SIG-M5 (cell line): Measurements from ENCODE around the gene ILK.

Experiments
- DNase-seq: peaks from one replicate; lab custom pipeline; 2025; lab: John Stamatoyannopoulos, UW

The ILK gene

DNA sequence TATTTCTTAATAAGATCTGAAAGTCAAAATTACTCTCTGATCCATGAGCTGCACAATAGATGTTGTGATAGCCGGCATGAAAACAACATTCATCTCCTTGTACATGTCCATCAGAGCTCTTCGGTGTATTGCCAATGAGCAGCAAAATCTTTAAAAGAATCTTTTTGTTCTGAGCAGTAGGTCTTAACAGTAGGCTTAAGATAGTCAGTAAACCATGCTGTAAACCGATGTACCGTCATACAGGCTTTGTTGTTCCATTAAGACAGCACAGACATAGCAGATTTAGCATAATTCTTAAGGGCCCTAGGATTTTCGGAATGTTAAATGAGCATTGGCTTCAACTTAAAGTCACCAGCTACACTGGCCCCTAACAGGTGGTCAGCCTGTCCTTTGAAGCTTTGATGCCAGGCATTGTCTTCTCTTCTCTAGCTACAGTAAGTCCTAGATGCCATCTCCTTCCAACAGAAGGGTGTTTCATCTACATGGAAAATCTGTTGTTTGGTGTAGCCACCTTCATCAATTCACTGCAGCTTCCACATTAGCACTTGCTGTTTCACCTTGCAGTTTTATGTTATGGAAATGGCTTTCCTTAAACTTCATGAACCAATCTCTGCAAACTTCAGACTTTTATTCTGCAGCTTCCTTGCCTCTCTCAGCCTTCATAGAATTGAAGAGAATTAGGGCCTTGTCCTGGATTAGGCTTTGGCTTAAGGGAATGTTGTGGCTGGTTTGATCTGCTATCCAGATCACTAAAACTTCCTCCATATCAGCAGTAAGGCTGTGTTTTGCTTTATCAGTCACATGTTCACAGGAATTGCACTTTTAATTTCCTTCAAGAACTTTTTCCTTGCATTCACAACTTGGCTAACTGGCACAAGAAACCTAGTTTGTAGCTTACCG, 28.5 kb upstream of the ILK start:
- DNase-seq = no peak

DNA sequence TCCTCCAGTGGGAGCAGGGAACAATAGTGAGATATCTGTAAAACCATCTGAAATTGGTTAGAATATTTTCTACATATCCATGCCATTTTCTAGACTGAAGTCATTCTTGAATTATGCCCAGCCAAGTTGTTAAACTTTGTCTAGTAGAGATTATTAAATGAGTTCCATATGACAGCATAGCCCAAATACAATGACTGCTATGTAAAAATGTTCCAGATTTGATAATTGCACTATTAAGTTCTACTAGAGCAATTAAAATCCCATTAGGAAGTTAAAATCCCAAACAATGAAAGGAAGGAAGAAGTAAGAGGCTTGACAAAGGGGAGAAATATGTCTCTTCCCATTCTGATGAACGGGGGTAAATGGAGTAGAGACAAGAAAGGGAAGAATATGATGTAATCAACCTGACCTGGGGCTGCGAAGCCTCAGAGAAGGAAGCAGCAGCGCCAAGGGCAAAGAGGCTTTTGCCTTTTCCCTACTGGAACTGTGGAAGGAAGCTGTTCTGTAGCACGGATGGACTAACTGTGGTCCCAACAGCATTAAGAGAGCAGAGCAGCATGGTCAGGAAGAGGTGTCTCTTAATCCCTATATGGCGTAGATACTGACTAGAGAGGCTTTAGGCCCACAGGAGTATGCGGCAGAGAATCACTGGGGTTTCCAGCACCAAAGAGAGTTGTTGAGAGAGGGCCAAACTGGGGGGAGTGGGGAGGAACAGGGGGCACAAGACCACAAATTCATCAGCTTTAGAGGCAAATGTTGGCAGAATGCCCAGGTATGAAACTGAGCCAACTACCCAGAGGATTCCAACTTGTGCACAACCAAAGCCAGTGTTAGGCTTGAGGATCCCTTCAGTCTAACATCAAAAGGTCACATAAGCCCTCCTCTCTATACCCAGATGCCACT, 26.9 kb upstream of the ILK start:
- DNase-seq = no peak

DNA sequence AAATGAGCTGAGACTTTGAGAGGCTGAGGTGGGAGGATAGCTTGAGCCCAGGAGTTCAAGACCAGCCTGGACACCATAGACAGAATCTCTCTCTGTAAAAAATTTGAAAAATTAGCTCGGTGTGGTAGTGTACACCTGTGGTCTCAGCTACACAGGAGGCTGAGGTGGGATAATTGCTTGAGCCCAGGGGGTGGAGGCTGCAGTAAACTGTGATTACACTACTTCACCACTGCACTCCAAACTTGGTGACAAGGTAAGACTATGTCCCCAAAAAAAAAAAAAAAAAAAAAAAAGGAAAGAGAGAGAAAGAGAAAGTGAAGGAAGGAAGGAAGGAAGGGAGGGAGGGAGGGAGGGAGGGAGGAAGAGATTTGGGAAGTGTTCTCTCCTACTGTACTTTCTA, 25.4 kb upstream of the ILK start:
- no peak for DNase-seq

DNA sequence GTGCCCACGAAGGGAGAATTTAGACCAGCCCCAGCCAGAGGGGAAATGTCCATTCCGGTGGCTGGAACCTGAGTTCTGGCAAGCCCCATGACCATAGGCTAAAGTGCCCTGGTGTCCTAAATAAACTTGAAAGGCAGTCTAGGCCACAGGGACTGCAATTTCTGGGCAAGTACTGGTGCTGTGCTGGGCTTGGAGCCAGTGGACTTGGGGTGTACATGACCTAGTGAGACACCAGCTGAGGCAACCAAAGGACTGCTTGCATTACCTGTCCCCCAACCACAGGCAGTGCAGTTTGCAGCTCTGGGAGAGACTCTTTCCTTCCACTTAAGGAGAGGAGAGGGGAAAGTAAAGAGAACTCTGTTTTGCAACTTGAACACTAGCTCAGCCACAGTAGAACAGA, 23.9 kb upstream of the ILK start:
- DNase-seq = no peak

DNA sequence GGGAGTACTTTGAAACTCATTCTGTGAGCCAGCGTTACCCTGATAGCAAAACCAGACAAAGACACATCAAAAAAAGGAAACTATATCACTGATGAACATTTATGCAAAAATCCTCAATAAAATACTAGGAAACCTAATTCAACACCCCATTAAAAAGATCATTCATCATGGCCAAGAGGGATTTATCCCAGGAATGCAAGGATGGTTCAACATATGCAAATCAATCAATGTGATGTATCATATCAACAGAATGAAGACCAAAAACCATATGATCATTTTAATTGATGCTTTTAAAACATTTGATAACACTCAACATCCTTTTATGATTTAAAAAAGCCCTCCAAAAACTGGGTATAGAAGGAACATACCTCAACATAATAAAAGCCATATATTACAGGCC, 20.0 kb upstream of the ILK start:
- DNase-seq = no peak

DNA sequence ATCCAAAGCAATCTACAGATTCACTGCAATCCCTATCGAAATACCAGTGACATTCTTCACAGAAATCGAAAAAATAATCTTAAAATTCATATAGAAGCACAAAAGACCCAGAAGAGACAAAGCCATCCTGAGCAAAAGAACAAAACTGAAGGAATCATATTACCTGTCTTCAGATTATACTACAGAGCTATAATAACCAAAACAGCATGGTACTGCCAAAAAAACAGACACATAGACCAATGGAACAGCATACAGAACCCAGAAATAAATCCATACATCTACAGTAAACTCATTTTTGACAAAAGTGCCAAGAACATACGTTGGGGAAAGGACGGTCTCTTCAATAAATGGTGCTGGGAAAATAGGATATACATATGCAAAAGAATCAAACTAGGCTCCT, 19.0 kb upstream of the ILK start:
- DNase-seq = no peak

DNA sequence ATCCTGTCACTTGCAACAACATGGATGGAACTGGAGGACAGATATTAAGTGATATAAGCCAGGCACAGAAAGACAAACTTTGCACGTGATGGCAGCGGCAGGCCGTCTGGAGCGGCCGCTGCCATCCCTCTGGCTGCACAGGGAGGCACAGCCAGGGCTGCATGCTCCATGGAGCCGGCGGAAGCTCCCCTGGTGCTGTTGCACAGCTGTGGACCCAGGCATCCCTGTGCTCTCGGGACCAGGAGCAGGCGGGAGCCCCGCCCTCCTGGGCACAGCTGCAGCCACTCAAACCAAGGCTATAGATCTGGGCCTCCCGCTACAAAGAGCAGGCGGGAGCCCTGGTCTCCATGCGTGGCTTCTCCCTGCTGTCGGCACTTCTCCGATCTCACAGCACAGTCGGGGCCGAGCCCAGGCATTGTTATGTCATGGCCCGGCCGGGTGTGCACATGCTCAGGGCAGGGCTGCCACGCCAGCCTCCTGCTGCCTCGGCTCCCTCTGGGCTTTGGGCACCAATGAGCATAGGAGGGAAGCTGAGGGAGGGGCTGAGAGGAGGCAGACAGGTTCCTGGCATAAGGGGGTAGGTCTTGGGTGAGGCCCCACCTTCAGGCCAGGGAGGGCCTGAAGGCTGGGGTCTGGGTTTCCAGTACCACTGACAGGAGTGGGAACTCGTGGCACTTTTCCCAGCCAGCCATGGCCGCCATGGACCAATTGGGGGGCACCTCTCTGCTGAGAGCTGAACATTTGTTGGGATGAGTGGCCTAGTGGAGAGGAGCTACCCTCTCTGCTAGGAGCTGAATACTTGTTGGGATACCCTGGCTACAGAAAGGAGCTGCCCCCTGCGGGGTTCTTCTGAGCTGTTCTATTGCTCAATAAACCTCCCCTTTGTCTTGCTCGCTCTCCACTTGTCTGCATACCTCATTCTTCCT, 16.9 kb upstream of the ILK start:
- no peak for DNase-seq

DNA sequence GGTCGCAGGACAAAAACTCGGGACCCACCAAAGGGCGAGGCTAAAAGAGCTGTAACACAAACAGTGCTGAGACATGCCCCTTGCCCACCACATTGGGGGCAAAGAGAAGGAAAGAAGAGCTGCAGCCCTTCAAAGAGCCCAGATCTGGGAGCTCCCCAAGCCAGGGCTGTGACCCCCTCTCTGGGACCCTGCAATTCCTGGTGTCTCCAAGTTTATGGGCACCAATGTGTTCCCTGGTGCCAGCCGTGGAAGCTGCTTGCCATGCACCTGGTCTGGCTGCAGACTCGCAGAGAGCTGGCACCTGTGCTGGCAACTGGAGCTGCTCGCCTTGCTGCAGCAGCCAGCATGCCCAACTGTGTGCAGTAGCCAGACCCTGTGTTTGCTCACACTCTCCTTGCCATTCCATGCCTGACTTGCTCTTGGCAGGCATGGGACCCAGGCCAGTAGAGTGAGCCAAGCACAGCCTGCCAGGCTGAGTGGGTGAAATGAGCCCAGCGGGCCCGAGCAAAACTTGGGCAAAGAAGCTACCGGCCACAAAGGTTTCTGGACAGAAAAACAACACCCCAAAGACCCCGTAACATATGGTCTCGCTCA, 16.1 kb upstream of the ILK start:
- DNase-seq = no peak

DNA sequence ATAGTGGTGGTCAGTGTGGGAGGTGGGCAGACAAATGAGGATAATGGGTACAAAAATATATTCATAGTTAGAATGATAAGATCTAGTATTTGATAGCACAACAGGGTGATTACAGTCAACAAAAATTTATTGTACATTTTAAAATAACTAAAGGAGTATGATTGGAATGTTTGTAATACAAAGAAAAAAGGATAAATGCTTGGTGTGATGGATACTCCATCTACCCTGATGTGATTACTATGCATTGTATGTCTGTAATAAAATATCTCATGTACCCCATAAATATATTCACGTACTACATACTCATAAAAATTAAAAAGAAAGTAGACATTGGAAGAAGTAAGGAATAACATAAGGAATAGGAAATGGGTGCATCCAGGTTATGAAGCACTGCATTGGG, 15.6 kb upstream of the ILK start:
- DNase-seq = no peak

DNA sequence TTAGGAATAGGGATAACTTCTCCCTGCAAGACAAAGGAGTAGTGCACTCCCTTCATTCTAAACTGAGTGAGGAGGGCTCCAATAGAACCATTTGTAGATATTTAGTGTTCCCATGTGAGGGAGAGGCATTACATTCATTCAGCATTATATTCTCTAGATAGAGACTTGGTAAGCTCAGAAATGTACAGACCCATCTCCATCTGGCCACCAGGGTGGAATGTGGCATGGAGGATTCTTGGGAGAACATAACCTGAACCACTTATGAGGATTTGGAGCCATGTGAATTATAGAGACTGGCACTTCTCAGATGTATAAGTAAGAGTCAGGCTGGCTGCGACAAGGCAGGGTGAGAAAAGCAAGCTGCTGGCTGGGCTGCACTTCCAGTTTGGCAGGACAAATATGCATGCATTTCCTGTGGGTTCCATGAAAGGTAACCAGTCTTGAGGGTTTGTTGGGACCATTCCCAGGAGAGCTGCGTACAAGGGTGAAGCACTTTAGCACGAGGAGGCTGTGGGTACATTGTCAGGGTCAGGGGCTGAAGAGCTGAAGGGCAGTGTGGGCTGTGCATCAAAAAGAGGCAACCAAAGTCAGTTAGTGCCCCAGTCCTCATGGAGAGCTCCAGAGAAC, 9.3 kb upstream of the ILK start:
- no peak for DNase-seq

DNA sequence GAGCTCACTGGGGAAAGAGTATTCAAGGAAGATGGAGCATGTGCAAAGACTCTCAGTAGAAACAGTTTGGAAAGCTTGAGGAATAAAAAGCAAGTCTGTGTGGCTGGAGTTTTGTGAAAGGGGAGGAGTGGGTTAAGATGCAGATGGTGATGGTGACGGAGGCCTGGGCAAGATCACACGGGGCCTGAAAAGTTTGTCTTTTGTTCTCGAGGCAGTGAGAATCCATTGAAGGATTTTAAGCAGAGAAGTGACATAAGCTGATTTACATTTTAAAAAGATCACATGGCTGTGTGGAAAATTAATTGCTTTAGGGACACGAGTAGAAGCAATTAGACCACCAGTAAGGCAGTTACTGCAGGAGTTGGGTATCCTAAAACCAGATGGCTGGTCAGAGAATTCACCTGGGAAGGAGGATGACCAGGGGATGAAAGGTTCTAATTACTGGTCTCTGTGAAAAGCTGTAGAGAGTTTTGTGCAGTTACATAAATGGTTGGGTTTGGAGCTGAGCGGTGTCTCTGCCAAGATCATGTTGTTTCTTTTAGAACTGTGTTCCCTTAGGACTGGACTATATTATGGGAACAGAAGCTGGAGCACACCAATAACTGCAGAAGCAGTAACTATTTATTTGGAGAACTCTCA, 7.2 kb upstream of the ILK start:
- DNase-seq = no peak

DNA sequence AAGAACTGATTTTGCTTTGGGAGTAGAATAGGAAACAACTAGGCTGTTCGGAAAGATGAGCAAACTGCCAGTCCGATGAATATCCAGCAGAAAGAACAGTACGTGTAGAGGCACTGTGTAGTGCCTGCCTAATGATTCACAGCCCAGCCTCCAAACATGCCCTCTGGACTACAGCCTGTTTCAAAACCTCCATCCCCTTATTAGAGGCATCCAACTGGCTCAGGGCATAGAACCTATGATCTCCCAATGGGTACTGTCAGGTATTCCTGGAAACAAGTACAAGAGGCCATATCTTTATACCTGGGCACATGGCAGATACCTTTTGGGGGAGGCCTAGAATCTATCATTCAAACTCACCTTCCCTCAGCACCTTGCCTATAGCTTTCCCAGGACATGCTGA, 5.0 kb upstream of the ILK start:
- DNase-seq = no peak

DNA sequence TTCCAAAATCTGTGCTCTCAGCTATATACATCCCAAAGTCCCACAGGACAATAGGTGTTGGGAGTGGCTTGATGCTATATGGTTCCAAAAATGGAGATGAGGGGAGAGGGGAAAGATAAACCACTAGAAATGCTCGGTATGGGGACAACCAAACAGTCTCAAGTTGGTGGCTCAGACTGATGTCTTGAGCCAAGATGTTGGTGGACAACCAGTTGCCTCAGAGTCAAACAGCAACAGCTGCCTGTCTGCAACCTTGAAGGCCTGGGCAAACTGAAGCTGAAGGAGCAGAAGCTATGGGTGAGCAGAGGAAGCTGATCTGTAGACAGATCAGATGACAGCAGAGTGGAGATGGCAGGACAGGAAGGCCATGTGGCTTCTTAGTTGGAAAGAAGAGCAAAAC, 4.1 kb upstream of the ILK start:
- DNase-seq = no peak

DNA sequence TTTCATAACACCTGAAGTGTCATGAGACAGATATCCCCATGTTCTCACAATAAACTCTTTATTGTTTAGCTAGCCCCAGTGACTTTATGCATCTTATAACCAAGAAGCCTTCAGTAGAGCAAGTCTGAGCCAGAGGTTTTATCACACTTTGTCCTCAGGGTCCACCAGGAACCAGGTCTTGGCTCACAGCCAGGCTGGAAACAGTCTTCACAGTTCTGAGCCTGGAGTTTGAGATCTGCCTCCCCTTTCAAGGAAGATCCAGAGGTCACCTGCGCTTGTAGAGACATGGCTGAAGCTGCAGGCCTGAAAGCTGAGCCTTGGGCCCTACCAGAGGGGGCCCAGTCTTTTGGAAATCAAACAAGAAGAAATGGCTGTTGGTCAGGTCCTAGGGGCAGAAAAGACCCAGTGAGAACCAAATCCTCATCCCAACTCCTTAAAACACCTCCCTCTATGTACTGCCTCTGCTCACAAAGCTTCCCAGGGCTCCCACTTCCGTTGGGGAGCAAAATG, 3.6 kb upstream of the ILK start:
- no peak for DNase-seq

DNA sequence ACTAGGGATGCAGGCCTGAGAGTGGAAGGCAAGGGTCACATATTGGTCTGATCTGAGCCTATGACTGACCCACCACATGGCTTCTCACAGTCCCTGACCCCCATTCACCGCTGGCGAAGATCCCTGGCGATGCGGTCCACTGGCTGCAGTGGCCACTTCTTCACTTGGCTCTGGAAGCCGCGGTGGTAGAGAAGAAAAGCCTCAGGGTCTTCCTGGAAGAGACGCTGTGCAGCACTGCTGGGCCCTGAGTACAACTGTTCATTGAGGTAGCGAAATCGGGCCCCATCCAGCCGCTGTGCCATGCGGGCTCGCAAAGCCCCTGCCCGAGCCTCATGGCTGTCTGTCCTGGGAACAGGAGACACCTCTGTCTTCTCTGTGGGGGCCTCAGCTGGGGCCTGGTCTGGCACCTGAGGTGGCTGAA, 2.5 kb upstream of the ILK start:
- no peak for DNase-seq

DNA sequence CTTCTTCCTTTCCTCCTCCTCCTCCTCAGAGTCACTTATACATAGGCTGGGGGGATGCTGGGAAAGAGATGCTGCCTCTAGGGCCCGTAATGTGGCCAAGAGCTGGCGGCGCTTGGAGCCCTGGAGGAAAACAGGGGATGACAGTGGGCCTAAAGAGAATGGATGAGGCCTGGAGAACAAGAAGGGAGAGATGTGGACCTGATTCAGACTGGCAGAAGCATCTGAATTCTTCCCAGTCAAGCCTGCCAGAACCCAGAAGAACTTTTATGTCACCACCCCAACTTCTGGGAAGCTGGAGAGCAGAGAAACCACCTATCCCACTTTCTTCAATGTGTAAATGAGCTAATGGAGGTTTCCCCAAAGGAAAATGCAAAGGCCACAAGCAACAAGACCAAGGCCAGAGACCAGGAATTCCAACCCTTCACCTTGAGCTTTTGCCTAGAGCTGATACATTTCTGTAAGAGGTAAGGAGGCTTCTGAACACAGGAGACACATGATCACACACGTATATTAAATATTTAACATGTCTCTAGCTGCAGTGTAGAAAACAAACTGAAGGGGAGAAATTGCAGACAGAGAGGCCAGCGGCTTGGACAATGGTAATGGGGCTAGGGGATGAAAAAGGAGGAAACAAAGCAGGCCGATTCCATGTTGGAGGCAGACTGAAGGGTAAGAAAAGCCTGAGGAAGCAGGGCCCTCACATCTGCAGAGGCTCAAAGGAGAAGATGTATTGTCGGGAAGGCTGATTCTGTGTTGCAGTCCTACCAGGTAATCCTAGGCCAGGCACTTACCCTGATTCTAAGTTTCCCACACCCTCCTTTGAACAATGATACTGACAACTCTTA, 1.3 kb upstream of the ILK start:
- DNase-seq = no peak

DNA sequence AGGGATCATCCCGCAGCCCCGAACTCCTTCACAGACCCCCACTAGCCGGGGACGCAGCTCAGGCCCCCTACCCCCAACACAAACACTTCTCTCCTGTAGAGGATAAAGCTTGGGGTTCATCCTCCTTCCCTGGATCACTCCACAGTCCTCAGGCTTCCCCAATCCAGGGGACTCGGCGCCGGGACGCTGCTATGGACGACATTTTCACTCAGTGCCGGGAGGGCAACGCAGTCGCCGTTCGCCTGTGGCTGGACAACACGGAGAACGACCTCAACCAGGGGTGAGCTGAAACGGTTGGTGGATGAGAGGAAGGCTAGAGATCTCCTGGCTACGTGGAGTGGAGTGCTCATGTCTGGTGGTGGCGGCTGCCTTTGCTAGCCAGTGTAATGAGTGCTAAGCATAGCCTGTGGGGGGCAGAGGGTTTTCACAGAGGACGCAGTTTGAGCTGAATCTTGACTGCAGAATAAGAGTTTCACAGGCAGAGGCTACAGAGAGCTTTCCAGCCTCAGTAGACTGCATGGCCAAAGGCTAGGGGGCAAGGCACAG, 580 bp downstream of the ILK start:
- DNase-seq = no peak

DNA sequence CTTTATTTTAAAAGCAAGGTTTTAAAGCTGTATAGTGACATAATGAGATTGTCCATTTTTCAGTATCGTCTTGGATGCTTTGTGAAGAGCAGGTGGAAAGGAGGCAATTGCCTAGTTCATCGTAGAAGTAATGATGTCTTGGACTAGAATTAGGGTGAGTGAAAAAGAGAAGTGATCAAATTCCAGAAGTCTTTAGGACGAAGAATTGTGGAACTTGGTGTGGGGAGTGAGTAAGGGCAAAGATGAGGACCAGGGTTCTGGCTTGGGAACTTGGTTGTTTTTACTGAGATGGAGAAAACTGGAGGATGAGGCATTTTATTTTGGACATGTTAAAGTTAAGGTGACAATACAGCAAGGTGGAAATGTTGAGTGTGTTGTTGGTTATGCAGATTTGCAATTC, 1.2 kb downstream of the ILK start:
- DNase-seq = no peak

DNA sequence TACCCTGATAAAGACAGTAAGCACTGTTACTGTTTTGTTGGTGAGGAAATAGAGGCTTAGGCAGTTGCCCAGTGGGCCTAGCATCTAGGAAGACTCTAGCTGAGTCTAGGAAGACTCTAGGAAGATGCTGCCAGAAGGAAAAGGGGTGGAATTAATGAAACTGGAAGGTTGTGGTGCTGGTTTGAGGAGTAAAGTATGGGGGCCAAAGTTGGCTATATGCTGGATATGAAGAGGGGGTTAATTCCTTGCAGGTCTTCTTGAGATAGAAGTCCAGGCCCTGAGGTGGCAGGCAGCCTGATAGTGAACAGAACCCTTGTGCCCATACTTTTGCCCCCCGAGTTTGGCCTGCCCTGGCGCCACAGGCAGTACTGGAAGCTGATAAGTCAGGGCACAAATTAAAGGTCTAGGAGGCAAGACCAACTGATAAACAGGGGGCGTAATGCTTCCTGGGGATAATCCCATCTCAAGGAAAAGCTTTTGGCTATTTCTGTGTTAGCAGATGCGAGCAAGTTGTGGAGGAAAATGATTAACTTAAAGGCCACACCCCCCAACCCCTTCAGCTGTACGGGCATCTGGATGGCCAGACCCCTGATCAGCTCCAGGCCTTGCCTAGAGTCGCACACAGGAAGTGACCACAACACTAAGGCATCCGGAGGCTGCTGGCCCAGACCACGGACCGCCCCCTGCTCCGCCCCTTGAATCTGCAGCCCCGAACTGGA, 3.1 kb downstream of the ILK start:
- DNase-seq = peak; percentile 3
